ENCODE results near the gene CD37.
A peak's percentile ranks its signal among the peaks of the same experiment; 100 is the strongest.

Gene CD37

DNA sequence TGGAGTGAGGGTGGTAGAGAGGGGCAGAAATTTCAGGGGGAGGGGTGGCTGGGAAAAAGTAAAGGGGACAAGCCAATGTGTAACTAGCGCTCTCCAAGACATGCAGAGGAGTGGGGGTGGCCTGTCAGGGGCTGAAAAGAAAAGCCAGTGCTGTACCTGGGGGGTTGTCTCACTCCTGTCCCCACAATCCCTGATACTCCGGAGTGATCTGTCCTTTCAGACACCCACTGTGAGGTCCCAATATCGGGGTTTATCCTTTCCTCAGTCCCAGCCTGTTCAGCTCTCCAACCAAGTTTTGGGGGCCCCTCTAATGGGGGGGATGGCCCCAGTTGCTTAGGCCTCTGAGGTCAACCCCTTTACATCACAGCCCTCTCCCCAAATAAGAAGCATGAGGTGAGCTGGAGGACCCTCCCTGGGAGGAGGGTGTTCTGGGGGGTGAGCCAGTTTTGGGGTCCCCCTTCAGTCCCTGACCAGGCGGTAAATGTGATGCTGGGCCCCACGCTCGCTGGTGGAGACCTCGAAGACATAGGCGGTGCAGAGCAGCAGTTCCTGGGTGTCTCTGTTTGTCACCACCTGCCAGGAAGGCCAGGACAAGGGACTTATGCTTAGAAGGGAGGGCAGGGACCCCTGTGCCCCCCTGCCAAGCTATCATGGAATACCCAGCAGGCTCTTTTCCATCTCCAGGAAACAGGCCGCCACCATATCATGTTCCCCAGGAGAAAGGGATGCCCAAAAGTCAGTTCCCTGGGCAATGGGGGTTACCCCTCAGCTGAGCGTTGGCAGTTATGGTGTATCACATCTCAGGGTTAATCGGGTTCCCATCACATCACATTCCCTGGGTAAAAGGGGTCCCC is 5.9 kb downstream of the CD37 start:
- no peak for TF ChIP-seq CTCF (IDR thresholded peaks at IDR 0.05; ENCODE audit: insufficient read depth, low read depth, low read length, missing control alignments)
- DNase-seq (ENCODE audit: low read depth): no peak
- H3K4me3 ChIP-seq (ENCODE audit: low read depth, low read length): no peak overlapping the region

GRCh38 chr19:49342291-49342721 is 7.1 kb downstream of the CD37 start:
- no peak overlapping the region for H3K4me3 ChIP-seq (ENCODE audit: low read depth, low read length)
- TF ChIP-seq CTCF (IDR thresholded peaks at IDR 0.05; ENCODE audit: insufficient read depth, low read depth, low read length, missing control alignments): no peak
- no peak for DNase-seq (ENCODE audit: low read depth)

- no peak overlapping the region for H3K4me3 ChIP-seq (ENCODE audit: low read depth, low read length)
- no peak for TF ChIP-seq CTCF (IDR thresholded peaks at IDR 0.05; ENCODE audit: insufficient read depth, low read depth, low read length, missing control alignments)
- DNase-seq (ENCODE audit: low read depth): peak; percentile 50
Measured at GRCh38 chr19:49343123-49343522, 7.9 kb downstream of the CD37 start.

GRCh38 chr19:49344505-49345423 is 9.6 kb downstream of the CD37 start:
- no peak for TF ChIP-seq CTCF (IDR thresholded peaks at IDR 0.05; ENCODE audit: insufficient read depth, low read depth, low read length, missing control alignments)
- DNase-seq (ENCODE audit: low read depth): no peak
- H3K4me3 ChIP-seq (ENCODE audit: low read depth, low read length): no peak overlapping the region

DNA sequence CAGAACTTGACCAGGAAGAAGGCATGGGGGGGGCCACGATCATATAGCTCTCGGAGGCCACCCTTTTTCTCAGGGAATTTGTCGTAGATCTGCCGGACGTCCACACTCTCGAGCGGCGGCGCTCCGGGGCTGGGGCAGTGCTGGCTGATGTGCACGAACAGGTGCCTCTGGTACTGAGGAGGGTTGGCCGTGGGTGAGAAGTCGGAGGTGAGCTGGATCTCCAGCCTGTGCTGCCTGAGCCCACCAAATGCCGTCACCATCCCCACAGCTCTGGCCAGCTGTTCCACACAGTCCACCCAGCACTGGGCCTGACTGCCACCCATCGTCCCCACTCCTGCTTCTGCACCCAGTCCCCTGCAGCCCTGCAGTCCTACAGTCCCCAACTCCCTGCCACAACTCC is 12.0 kb downstream of the CD37 start:
- no peak overlapping the region for H3K4me3 ChIP-seq (ENCODE audit: low read depth, low read length)
- TF ChIP-seq CTCF (IDR thresholded peaks at IDR 0.05; ENCODE audit: insufficient read depth, low read depth, low read length, missing control alignments): no peak

DNA sequence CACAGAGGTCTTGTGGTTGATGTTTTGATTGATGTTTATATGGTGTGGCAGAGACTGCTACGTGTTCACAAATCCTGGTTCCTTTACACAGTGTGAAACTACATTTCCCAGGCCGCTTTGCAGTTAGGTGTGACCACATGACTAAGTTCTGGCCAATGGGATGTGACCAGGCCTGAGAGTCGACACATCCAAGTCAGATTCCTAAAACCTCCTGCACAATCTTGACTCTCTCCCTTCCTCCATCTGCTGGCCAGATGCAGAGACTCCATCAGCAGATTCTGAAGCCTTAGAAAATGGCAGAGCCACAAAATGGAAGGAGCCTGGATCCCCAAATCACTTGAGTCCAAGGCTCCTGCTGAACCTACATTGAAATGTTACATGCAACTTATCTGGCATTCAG is 12.6 kb downstream of the CD37 start:
- peak; percentile 61 for DNase-seq (ENCODE audit: low read depth)
- H3K4me3 ChIP-seq (ENCODE audit: low read depth, low read length): no peak overlapping the region
- TF ChIP-seq CTCF (IDR thresholded peaks at IDR 0.05; ENCODE audit: insufficient read depth, low read depth, low read length, missing control alignments): no peak

More for the DNA sequence above, 12.0 kb downstream of the CD37 start:
- no peak for DNase-seq (ENCODE audit: low read depth)

Measured in GM12865 (cell line).